H9 (cell line): Measurements from ENCODE around the gene TMEM154. TPM values are rescaled to one million over a fixed set of nuclear protein-coding genes. Genes with fewer than 3 reads are reported as not detected.
A peak's percentile ranks its signal among the peaks of the same experiment; 100 is the strongest.

ENCODE experiments used
- DNase-seq: peaks from one replicate; pipeline ENCODE4 v3.0.0-alpha.2; 2017
- H2AFZ ChIP-seq: one replicate; pipeline ENCODE4 v1.6.1; 2013; ENCODE audit warnings: mild to moderate bottlenecking, low read length, control low read depth, moderate library complexity
- H2AK5ac ChIP-seq: 2 replicates; pipeline ENCODE4 v1.6.1; 2013; ENCODE audit warnings: low read length, control low read depth, mixed read lengths; ENCODE audit not compliant: insufficient read length
- H2BK120ac ChIP-seq: one replicate; pipeline ENCODE4 v1.6.1; 2013; ENCODE audit warnings: low read depth, mild to moderate bottlenecking, low read length, control low read depth, inconsistent platforms; ENCODE audit not compliant: poor library complexity, severe bottlenecking
- H2BK12ac ChIP-seq: 2 replicates; pipeline ENCODE4 v1.6.1; 2013; ENCODE audit warnings: low read length, control low read depth, mixed read lengths, low read depth; ENCODE audit not compliant: insufficient read length
- H2BK15ac ChIP-seq: 2 replicates; pipeline ENCODE4 v1.6.1; 2013; ENCODE audit warnings: low read depth, low read length, control low read depth
- H2BK20ac ChIP-seq: one replicate; pipeline ENCODE4 v1.6.1; 2013; ENCODE audit warnings: low read depth, mild to moderate bottlenecking, low read length, control low read depth, inconsistent platforms; ENCODE audit not compliant: poor library complexity, severe bottlenecking
- H2BK5ac ChIP-seq: 2 replicates; pipeline ENCODE4 v1.6.1; 2013; ENCODE audit warnings: low read length, control low read depth, mixed read lengths; ENCODE audit not compliant: insufficient read length
- H3K14ac ChIP-seq: 2 replicates; pipeline ENCODE4 v1.6.1; 2013; ENCODE audit warnings: low read length, control low read depth; ENCODE audit not compliant: insufficient read depth
- H3K18ac ChIP-seq: 2 replicates; pipeline ENCODE4 v1.6.1; 2013; ENCODE audit warnings: low read depth, mild to moderate bottlenecking, mixed read lengths, low read length, control low read depth; ENCODE audit not compliant: insufficient read length
- H3K23ac ChIP-seq: 2 replicates; pipeline ENCODE4 v1.6.1; 2013; ENCODE audit warnings: low read length, control low read depth, mixed read lengths, low read depth; ENCODE audit not compliant: insufficient read length
- H3K23me2 ChIP-seq: 2 replicates; pipeline ENCODE4 v1.6.1; 2013; ENCODE audit warnings: low read depth, mild to moderate bottlenecking, mixed read lengths, low read length, control low read depth; ENCODE audit not compliant: insufficient read length, poor library complexity, severe bottlenecking
- H3K27ac ChIP-seq: 2 replicates; pipeline ENCODE4 v1.5.1; 2013; ENCODE audit warnings: low read length, control low read depth, mixed read lengths, low read depth; ENCODE audit not compliant: insufficient read length
- H3K27me3 ChIP-seq: 2 replicates; pipeline ENCODE4 v1.6.1; 2013; ENCODE audit warnings: low read length, control low read depth, inconsistent platforms; ENCODE audit not compliant: insufficient read depth
- H3K4ac ChIP-seq: 2 replicates; pipeline ENCODE4 v1.6.1; 2013; ENCODE audit warnings: low read depth, mild to moderate bottlenecking, control low read depth, inconsistent platforms, low read length, moderate library complexity
- H3K4me1 ChIP-seq: 2 replicates; pipeline ENCODE4 v1.6.1; 2013; ENCODE audit warnings: low read length, control low read depth, inconsistent platforms; ENCODE audit not compliant: insufficient read depth
- H3K4me2 ChIP-seq: 2 replicates; pipeline ENCODE4 v1.6.1; 2013; ENCODE audit warnings: low read length, control low read depth, mixed read lengths; ENCODE audit not compliant: insufficient read length, insufficient read depth
- H3K56ac ChIP-seq: 2 replicates; pipeline ENCODE4 v1.6.1; 2013; ENCODE audit warnings: low read depth, mild to moderate bottlenecking, mixed read lengths, low read length, control low read depth; ENCODE audit not compliant: insufficient read length
- H3K79me1 ChIP-seq: 2 replicates; pipeline ENCODE4 v1.6.1; 2013; ENCODE audit warnings: low read depth, mild to moderate bottlenecking, moderate library complexity, low read length, control low read depth, inconsistent platforms; ENCODE audit not compliant: insufficient read depth, poor library complexity, severe bottlenecking
- H3K79me2 ChIP-seq: 2 replicates; pipeline ENCODE4 v1.6.1; 2013; ENCODE audit warnings: low read length, control low read depth, inconsistent platforms; ENCODE audit not compliant: insufficient read depth
- H3K9ac ChIP-seq: 2 replicates; pipeline ENCODE4 v1.6.1; 2013; ENCODE audit warnings: low read length, control low read depth, mixed read lengths; ENCODE audit not compliant: insufficient read length; ENCODE audit errors: extremely low read depth
- H3K9me3 ChIP-seq: one replicate; pipeline ENCODE4 v1.6.1; 2013; ENCODE audit warnings: low read depth, low read length, inconsistent platforms; ENCODE audit not compliant: control insufficient read depth
- H3T11ph ChIP-seq: one replicate; pipeline ENCODE4 v1.6.1; 2013; ENCODE audit warnings: mild to moderate bottlenecking, low read length, control low read depth, inconsistent platforms
- H4K20me1 ChIP-seq: one replicate; pipeline ENCODE4 v1.6.1; 2013; ENCODE audit not compliant: control insufficient read depth, insufficient read length, insufficient read depth
- H4K5ac ChIP-seq: 2 replicates; pipeline ENCODE4 v1.6.1; 2013; ENCODE audit warnings: low read depth, mild to moderate bottlenecking, mixed read lengths, low read length, control low read depth; ENCODE audit not compliant: insufficient read length
- H4K8ac ChIP-seq: replicated peaks from 2 replicates; pipeline ENCODE4 v1.6.1; 2013; ENCODE audit warnings: low read length, control low read depth, mixed read lengths, low read depth; ENCODE audit not compliant: insufficient read length
- H4K91ac ChIP-seq: 2 replicates; pipeline ENCODE4 v1.6.1; 2013; ENCODE audit warnings: low read depth, mild to moderate bottlenecking, moderate library complexity, mixed read lengths, low read length, control low read depth; ENCODE audit not compliant: insufficient read length
- H3K27ac Mint-ChIP-seq, 3 experiments: 2 replicates in 2 of 3; 3 replicates in 1 of 3; pipeline ENCODE4 v1.8.0; 2020 to 2021; ENCODE audit warnings: mixed read lengths in 3 of 3, mild to moderate bottlenecking in 1 of 3, moderate library complexity in 1 of 3
- H3K27me3 Mint-ChIP-seq: 2 replicates; pipeline ENCODE4 v1.8.0; 2021; ENCODE audit warnings: low read depth, mild to moderate bottlenecking, moderate library complexity, mixed read lengths
- H3K36me3 Mint-ChIP-seq, 3 experiments: 2 replicates in 2 of 3; 3 replicates in 1 of 3; pipeline ENCODE4 v1.8.0; 2020 to 2021; ENCODE audit warnings: low read depth in 3 of 3, mixed read lengths in 3 of 3; ENCODE audit not compliant: insufficient read depth in 1 of 3
- H3K4me1 Mint-ChIP-seq, 2 experiments: 2 replicates each; pipeline ENCODE4 v1.8.0; 2020; ENCODE audit warnings: mixed read lengths in 2 of 2
- H3K4me3 Mint-ChIP-seq, 2 experiments: 2 replicates in 1 of 2; 3 replicates in 1 of 2; pipeline ENCODE4 v1.8.0; 2020 to 2021; ENCODE audit warnings: mild to moderate bottlenecking in 2 of 2, mixed read lengths in 2 of 2, moderate library complexity in 1 of 2
- H3K9me3 Mint-ChIP-seq, 2 experiments: 2 replicates in 1 of 2; 3 replicates in 1 of 2; pipeline ENCODE4 v1.8.0; 2020; ENCODE audit warnings: mild to moderate bottlenecking in 2 of 2, mixed read lengths in 2 of 2, moderate library complexity in 1 of 2
- WGBS: extraction: QIAGEN DNeasy Blood & Tissue Kit; methylation state at CpG from one replicate; pipeline ENCODE4 v1.1.7; 2013; ENCODE audit warnings: missing lambda C conversion rate, low lambda C conversion rate, mixed read lengths; ENCODE audit not compliant: insufficient read length; ENCODE audit errors: extremely low coverage; 5-methylcytosine and 5-hydroxymethylcytosine counted together
- total RNA-seq: library from RNA; stranded (reverse); gene quantifications from 2 replicates; pipeline ENCODE4 v1.2.1, GENCODE V29; 2021
- TF ChIP-seq, protein P1 (sequence below): fragments of 200-600 bp; sonication (generic); conservative IDR thresholded peaks from 3 replicates; pipeline ENCODE4 v1.8.0; 2021; ENCODE audit warnings: antibody characterized with exemption, mild to moderate bottlenecking

The TMEM154 gene
- total RNA-seq, 1 experiment from 2014 or later = 1.7 TPM

DNA sequence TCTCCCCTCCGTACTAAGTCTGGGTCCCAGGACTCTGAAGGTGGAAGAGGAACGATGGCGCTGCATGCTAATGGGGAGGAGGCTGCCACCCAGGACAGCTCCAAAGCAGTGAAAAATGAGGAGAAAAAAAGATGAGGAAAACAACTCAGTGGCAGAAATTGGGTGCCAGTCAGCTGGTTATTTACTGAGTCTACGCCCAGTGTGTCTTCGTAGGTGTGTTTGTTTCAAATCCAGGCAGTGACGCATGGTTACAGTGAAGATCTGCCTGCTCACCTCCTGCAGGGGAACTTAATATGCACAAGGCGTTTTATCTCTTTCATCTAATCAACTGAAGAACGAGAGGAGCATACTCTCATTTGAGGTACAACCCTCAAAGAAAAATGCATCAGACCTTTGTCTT is 73.0 kb downstream of the TMEM154 start:
- no peak overlapping the region for H3K4me3 Mint-ChIP-seq
- Histone ChIP-seq H3K27ac (no peak overlapping the region), H3K9me3 (no peaks in the 10 kb centered on the region), H3K27me3 (no peaks in the 10 kb centered on the region), H3K4me1 (peaks cover 2% of the 10 kb centered on the region; the same call in 1 of the 2 replicates), H2BK15ac (no peak overlapping the region), H3K79me2 (no peaks in the 10 kb centered on the region), H2AK5ac (no peak overlapping the region), H3K4ac (no peak overlapping the region), H3T11ph (no peak overlapping the region), H4K91ac (no peak overlapping the region), H2BK12ac (no peak overlapping the region), H3K4me2 (no peak overlapping the region), H3K23me2 (no peaks in the 10 kb centered on the region), H4K20me1 (no peaks in the 10 kb centered on the region), H2AFZ (no peak overlapping the region), H2BK20ac (no peak overlapping the region), H3K56ac (no peak overlapping the region), H3K18ac (no peak overlapping the region), H2BK5ac (no peak overlapping the region), H3K9ac (no peak overlapping the region), H4K5ac (no peak overlapping the region), H3K14ac (no peak overlapping the region), H4K8ac (no peak overlapping the region), H3K79me1 (no peaks in the 10 kb centered on the region), H3K23ac (no peak overlapping the region), H2BK120ac (no peak overlapping the region)
- H3K36me3 Mint-ChIP-seq = peaks cover 0 to 14% (median 4%) of the 10 kb centered on the region in 3 experiments; a peak in 4 of 7 replicates
- TF ChIP-seq, protein P1, sequence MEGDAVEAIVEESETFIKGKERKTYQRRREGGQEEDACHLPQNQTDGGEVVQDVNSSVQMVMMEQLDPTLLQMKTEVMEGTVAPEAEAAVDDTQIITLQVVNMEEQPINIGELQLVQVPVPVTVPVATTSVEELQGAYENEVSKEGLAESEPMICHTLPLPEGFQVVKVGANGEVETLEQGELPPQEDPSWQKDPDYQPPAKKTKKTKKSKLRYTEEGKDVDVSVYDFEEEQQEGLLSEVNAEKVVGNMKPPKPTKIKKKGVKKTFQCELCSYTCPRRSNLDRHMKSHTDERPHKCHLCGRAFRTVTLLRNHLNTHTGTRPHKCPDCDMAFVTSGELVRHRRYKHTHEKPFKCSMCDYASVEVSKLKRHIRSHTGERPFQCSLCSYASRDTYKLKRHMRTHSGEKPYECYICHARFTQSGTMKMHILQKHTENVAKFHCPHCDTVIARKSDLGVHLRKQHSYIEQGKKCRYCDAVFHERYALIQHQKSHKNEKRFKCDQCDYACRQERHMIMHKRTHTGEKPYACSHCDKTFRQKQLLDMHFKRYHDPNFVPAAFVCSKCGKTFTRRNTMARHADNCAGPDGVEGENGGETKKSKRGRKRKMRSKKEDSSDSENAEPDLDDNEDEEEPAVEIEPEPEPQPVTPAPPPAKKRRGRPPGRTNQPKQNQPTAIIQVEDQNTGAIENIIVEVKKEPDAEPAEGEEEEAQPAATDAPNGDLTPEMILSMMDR = no peak
- no peaks in the 10 kb centered on the region for H3K27me3 Mint-ChIP-seq
- DNase-seq = no peak
- peak overlapping the region in 2 of 3 experiments; percentile 21 to 93; a peak in 4 of 7 replicates for H3K27ac Mint-ChIP-seq
- WGBS = no CpG with 5 or more reads among the region's 8 CpGs
- peaks cover 6 to 18% of the 10 kb centered on the region in 2 experiments; a peak in 4 of 5 replicates for H3K9me3 Mint-ChIP-seq
- peaks cover 43% of the 10 kb centered on the region in 2 experiments for H3K4me1 Mint-ChIP-seq
